ENCODE data around the gene KRTAP19-4.

KRTAP19-4 gene

DNA sequence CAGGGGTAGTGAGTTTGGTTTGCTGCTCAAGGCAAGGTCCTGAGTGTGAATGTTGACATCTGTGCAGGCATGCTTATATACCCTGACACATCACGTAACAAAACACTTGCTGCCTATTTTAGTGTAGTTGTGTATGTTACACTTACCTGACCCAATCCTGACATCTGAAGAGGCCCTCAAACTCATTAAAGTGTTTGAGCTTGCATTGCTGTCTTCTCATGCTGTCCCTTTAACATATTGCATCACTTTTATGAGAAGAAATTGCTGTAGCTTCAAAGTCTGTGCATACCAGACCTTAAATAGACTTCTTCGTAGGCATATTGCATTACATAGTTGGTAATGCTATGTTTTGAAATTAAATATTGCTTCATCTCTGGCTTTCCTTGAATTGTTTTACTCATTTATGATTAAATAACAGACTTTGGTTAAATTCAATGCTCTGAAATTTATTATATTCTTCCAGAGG is 5.0 kb downstream of the KRTAP19-4 start, which contains the start of gene KRTAP19-3:
Gene KRTAP19-3, minus strand, starts transcription at position 51 of the 466 bp plus-strand sequence. CDS start 56 bp downstream, outside the sequence.
- H3K4me3 ChIP-seq (ENCODE audit: low read depth, low read length), result no peak within 1 kb of the TSS
- TF ChIP-seq, protein P1, sequence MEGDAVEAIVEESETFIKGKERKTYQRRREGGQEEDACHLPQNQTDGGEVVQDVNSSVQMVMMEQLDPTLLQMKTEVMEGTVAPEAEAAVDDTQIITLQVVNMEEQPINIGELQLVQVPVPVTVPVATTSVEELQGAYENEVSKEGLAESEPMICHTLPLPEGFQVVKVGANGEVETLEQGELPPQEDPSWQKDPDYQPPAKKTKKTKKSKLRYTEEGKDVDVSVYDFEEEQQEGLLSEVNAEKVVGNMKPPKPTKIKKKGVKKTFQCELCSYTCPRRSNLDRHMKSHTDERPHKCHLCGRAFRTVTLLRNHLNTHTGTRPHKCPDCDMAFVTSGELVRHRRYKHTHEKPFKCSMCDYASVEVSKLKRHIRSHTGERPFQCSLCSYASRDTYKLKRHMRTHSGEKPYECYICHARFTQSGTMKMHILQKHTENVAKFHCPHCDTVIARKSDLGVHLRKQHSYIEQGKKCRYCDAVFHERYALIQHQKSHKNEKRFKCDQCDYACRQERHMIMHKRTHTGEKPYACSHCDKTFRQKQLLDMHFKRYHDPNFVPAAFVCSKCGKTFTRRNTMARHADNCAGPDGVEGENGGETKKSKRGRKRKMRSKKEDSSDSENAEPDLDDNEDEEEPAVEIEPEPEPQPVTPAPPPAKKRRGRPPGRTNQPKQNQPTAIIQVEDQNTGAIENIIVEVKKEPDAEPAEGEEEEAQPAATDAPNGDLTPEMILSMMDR (IDR thresholded peaks at IDR 0.05; ENCODE audit: low read depth, low read length, missing control alignments), result no peak
- DNase-seq (ENCODE audit: low read depth), result no peak

- H3K4me3 ChIP-seq (ENCODE audit: low read depth, low read length), result no peak within 1 kb of the TSS
- no peak for DNase-seq (ENCODE audit: low read depth)
- TF ChIP-seq, protein P1 (IDR thresholded peaks at IDR 0.05; ENCODE audit: low read depth, low read length, missing control alignments), result no peak
Observed at GRCh38 chr21:30487336-30487735, 9.6 kb downstream of the KRTAP19-4 start, which contains the start of gene KRTAP19-2. Gene KRTAP19-2, minus strand, starts transcription at chr21:30487436. Its CDS starts 88 bp downstream, at chr21:30487348.

DNA sequence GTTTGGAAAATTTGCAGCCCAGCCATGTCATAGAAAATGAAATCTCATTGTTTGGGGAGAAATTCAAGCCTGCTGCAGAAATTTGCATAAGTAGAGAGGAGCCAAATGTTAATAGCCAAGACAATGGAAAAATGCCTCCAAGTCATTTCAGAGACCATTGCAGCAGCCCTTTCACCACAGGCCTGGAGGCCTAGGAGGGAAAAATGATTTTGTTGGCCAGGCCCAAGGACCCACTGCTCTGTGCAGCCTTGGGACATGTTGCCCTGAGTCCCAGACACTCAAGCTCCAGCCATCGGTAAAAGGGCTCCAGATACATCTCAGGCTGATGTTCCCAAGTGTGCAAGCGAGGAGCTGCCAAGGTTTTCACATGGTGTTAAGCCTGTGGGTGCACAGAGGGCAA is 10.8 kb downstream of the KRTAP19-4 start:
- no peak overlapping the region for H3K4me3 ChIP-seq (ENCODE audit: low read depth, low read length)
- no peak for DNase-seq (ENCODE audit: low read depth)
- TF ChIP-seq, protein P1 (IDR thresholded peaks at IDR 0.05; ENCODE audit: low read depth, low read length, missing control alignments), result no peak

DNA sequence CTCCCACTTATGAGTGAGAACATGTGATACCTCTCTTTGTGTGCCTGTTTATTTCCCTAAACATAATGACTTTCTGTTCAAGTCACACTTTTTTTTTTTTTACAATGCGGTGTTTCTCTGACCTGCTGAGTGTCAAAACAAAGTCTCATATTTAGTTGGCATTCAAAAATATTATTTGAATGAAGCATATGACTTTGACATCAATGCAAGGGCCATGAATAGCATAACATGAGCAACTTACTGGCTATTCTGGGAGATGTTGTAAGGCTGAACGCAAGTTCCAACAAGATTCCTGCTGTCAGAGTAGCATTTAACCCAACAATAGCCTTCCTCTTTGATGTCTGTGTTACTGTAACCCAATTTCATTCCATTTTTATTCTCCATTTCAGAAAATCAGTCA is 14.8 kb downstream of the KRTAP19-4 start:
- TF ChIP-seq, protein P1 (IDR thresholded peaks at IDR 0.05; ENCODE audit: low read depth, low read length, missing control alignments), result no peak
- DNase-seq (ENCODE audit: low read depth), result no peak
- no peak overlapping the region for H3K4me3 ChIP-seq (ENCODE audit: low read depth, low read length)

DNA sequence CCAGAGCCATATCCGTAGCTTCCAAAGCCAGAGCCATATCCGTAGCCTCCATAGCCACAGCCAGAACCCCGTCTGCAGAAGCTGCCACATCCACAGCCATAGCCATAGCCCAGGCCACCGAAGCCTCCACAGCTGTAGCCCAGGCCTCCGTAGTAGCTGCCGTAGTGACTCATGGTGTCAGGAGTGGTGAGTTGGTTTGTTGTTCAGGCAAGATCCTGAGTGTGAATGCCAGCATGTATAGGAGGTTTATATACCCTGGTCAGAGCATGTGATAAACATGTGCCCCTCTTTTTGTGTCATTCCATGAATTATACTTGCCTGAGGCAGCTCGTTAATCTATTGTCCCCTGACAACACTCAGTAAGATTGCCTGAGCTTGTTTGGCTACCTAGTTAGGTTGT is 16.8 kb downstream of the KRTAP19-4 start, which contains the start of gene KRTAP19-1:
Gene KRTAP19-1, minus strand, starts transcription at position 223 of the 400 bp plus-strand sequence. Its CDS starts 50 bp downstream, at position 173.
- TF ChIP-seq, protein P1 (IDR thresholded peaks at IDR 0.05; ENCODE audit: low read depth, low read length, missing control alignments), result no peak
- no peak for DNase-seq (ENCODE audit: low read depth)
- H3K4me3 ChIP-seq (ENCODE audit: low read depth, low read length), result no peak within 1 kb of the TSS

- TF ChIP-seq, protein P1 (IDR thresholded peaks at IDR 0.05; ENCODE audit: low read depth, low read length, missing control alignments), result no peak
- no peak for DNase-seq (ENCODE audit: low read depth)
- H3K4me3 ChIP-seq (ENCODE audit: low read depth, low read length), result no peak overlapping the region
Observed at GRCh38 chr21:30479259-30479658, 17.7 kb downstream of the KRTAP19-4 start.

- H3K4me3 ChIP-seq (ENCODE audit: low read depth, low read length), result no peak overlapping the region
- DNase-seq (ENCODE audit: low read depth), result no peak
- TF ChIP-seq, protein P1 (IDR thresholded peaks at IDR 0.05; ENCODE audit: low read depth, low read length, missing control alignments), result no peak
Observed at GRCh38 chr21:30478004-30478403, 19.0 kb downstream of the KRTAP19-4 start.
